Pons (tissue), 1 donor: Measurements from ENCODE around the gene SAMMSON.

Source experiments
- DNase-seq: peaks from one replicate; pipeline ENCODE4 v3.0.0-alpha.2; 2016; ENCODE audit warnings: low spot score

SAMMSON gene

DNA sequence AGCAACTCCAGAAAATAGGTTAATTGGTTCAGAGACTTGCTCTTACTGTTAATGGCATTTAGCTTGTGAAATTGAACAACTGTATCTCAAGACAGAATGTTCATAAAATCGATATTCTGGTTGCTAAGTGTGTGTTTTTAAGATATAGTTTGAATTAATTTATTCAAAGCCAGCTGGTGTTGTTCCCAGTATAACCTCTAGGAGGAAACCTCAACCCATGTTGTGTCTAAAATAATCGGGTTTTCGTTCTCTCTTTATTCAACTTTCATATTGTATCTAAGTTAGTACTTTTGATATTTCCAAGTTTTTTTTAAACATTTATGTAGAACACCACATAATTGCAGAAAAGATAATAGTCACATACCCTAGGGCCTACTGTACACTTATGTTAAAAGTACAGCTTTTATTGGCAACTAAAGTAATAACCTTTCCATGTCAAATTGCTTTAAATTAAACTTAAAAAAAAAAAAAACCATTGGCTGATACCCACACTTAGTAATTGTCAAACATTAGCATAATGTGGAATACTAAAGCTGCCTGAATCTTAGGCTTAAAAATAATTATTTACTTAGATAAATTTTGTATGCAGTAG lies 90.9 kb downstream of the SAMMSON start:
- DNase-seq: peak; percentile 53

DNA sequence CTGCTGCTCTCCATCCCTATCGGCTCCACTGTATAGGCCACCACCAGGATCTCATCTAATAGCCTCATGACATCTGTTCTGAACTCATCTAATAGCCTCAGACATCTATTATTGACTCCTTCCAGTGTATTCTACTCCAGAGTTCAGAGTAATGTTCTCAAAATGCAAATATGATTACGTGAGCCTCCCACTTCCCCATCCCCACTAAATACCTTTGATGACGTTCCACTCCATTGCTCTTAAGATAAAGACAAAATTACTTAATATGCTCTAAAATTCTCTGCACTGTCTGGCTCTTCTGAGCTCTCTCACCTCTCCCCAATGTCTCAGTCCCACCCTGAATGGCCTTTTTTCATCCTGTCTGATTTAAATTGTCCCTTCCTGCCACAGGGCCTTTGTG lies 94.7 kb downstream of the SAMMSON start:
- DNase-seq: no peak

DNA sequence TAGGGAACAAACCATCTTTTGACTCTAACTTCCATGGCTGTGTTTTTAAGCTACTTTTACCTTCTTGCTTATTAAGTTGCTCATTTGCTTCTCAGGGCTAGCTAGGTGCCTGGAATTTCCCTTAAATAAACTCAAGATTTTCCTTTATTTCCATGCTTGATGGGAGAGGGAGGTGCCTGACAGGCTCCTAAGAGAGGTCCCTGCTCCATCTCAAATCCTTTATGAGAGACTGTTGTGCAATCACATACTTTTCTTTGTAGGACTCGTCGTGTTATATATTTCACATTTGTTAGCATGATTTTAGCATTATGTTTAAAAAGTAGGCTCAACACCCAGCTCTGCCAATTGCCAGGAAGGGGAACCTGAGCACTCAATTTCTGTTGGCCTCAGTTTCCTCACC lies 95.7 kb downstream of the SAMMSON start:
- no peak for DNase-seq

DNA sequence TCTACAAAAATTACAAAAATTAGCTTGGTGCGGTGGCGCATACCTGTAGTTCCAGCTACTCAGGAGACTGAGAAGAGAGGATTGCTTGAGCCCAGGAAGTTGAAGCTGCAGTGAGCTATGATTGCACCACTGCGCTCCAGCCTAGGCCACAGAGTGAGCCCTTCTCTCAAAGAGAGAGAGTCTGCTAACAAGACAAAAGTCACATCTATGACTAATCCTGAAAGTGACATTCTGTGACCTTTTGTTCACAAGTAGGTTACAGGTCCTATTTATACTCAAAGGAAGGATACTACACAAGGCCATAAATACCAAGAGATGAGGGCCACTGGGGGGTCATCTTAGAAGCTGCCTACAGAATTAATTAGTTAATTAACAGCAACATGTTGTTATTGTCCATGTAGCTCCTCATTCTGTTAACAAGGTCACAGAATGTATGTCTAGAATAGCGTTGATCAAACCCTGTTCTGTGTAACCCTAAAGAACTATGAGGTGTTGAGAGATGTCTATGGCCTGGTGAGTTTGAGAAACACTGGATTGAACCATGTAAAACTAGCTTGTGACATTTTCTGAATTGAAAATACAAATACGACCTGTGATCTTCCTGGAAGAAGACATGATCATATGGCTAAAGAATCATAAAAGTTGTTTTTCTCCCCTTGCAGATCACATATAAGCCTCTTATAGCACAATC lies 97.0 kb downstream of the SAMMSON start:
- no peak for DNase-seq

- DNase-seq: peak; percentile 67
Observed at GRCh38 chr3:70097084-70097483, 97.6 kb downstream of the SAMMSON start.

DNA sequence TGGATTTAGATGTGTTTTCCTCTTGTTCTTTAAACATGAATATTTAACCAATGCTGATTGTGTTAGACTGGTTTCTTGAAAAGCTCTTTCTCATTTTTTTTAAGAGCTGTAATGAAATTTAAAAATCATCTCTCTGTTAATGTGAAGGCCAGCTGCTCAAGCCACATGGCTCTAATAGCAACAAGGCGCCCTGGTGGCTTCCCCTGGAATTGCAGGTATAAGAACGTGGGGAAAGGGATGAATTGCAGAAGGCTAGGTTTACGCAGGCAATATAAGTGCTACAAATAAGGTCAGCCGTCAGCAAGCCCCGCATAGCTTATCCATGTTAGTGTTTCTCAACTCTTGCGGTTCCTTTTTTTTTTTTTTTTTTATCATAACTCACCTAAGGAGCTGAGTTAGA lies 108.5 kb downstream of the SAMMSON start:
- no peak for DNase-seq

GRCh38 chr3:70108546-70108945 lies 109.0 kb downstream of the SAMMSON start:
- DNase-seq: peak; percentile 52

- peak; percentile 86 for DNase-seq
Observed at GRCh38 chr3:70110066-70110465, 110.5 kb downstream of the SAMMSON start.

GRCh38 chr3:70111411-70111810 lies 111.9 kb downstream of the SAMMSON start:
- no peak for DNase-seq

DNA sequence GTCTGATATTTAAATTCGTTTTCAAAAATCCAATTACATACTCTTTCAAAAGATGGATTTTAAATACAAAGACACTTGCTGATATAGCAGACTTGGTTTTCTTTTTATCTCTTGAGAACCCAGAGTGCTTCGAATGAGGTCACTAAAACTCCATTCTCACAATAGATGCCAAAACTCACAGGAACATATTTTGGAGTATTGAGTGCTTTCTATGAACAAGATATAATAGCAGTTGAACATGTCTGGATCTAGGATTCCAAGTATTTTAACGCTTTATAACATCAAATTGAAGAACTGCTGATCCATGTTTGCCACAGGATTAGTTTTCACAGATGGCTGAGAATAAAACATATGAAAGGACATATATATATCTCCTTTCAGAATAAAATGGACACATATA lies 113.2 kb downstream of the SAMMSON start:
- no peak for DNase-seq

DNA sequence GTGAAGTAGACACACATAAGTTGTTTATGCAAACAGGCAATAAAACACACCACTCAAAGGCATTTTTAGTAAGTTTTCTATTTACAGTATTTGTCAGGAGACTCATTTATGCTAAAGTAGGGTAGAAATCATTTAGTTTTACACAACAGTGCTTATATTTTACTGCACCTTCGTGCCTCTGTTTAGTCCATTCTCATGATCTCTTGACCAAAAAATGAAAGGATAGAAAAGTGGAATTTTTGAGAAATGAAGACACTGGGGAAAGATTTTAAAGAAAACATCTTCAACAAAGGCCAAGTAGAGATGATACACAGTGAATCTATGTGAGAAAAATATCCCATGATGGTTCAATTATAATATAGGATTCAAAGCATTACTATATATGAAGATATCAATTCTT lies 114.9 kb downstream of the SAMMSON start:
- DNase-seq: no peak

DNA sequence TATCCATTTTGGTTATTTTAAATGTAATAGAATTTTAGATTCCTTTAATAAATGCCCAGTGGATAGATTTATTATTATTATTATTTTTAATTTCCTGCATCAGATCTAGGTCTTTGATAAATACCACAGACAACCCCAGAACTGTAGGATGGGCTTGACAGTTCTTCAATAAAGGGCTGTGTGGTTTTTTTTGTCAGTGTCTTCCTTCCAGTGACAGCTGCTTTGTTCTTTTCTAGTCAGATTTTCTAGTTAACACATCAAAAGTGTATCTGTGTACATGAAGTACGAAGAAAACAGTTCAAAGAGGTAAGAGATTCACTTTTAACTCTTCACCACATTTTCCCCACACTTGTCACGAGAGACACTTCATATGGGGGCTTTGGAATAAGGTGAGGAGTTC lies 120.3 kb downstream of the SAMMSON start:
- DNase-seq: no peak
